ENCODE measurements around the gene NFATC2. TPM values are rescaled to one million over a fixed set of nuclear protein-coding genes. Genes with fewer than 3 reads are reported as not detected.

The NFATC2 gene
- total RNA-seq, 1 donor from 2014 or later = 46.0 TPM

DNA sequence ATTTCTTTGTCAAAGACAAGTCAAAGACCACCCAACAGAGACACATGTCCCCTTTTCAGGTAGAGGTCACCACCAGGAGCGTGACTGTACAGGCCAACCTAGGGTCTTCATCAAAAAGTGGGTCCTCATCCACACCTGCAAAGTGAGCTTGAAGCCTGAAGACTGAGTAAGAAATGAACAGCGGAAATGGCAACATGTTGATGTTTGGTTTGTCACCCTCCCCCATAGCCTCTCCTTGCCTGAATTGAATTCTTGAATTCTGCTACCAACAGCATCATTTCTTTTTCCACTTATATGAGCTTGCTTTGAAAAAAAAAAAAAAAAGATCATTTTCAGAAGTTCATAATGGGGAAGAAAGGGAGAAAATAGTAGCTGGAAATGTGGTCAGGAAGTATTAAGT lies 104.4 kb downstream of the NFATC2 start:
- CTCF ChIA-PET = no interaction called here
- no peaks in the 10 kb centered on the region for H3K9me3 Mint-ChIP-seq

DNA sequence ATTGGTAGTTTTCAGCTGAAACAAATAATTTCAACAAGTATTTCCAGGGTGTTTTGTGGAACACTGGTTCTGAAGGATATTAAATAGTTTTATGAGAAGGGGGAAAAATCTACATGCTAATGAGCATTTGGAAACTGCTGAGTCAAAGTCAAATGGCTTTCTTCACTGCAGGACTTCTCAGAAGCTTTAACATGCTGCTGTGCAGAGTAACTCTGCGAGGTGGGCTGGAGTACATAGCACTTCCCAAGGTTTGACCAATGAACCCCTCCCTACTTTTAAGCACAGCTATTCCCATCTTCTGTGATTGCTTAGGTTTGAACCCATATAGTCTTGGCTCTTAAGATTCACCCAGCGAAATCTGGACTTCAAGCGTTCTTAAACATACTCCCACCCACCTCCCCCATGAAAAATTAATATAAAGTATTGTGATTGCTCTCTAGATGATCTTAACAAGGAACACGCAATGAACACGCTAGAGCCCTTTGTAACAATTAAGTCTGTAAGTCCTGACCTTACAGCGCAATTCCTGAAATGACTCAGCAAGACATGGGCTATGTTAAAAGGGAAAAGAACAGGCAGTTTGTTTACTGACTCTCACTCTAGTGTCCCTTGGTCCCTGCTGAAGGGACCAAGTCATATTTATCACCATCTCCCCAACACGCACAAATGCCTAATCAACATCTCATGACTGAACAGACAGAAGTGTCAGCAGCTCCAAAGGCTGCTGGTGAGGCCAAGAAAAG lies 105.2 kb downstream of the NFATC2 start:
- ChIA-PET CTCF (no interaction called here), POLR2A (no interaction called here)
- DNase-seq = no peak
- intact Hi-C loops (cut with micrococcal nuclease) = no loop called here
- Mint-ChIP-seq H3K4me3 (no peak overlapping the region), H3K4me1 (peaks cover 34% of the 10 kb centered on the region), H3K27ac (no peak overlapping the region), H3K27me3 (no peaks in the 10 kb centered on the region), H3K9me3 (no peaks in the 10 kb centered on the region), H3K36me3 (ENCODE audit: low read depth) (peaks cover 77% of the 10 kb centered on the region)
- no peak for ATAC-seq (ENCODE audit: low read depth)
- TF ChIP-seq, protein P1, sequence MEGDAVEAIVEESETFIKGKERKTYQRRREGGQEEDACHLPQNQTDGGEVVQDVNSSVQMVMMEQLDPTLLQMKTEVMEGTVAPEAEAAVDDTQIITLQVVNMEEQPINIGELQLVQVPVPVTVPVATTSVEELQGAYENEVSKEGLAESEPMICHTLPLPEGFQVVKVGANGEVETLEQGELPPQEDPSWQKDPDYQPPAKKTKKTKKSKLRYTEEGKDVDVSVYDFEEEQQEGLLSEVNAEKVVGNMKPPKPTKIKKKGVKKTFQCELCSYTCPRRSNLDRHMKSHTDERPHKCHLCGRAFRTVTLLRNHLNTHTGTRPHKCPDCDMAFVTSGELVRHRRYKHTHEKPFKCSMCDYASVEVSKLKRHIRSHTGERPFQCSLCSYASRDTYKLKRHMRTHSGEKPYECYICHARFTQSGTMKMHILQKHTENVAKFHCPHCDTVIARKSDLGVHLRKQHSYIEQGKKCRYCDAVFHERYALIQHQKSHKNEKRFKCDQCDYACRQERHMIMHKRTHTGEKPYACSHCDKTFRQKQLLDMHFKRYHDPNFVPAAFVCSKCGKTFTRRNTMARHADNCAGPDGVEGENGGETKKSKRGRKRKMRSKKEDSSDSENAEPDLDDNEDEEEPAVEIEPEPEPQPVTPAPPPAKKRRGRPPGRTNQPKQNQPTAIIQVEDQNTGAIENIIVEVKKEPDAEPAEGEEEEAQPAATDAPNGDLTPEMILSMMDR (IDR thresholded peaks at IDR 0.05) = no peak

More for the DNA sequence above, 104.4 kb downstream of the NFATC2 start:
- TF ChIP-seq, protein P1 (IDR thresholded peaks at IDR 0.05) = no peak
- Mint-ChIP-seq H3K4me3 (no peak overlapping the region), H3K27ac (no peak overlapping the region), H3K36me3 (ENCODE audit: low read depth) (peaks cover 75% of the 10 kb centered on the region), H3K27me3 (no peaks in the 10 kb centered on the region), H3K4me1 (peaks cover 37% of the 10 kb centered on the region)
- DNase-seq (no peak), ATAC-seq (ENCODE audit: low read depth) (no peak)
- intact Hi-C loops (cut with micrococcal nuclease) = no loop called here
- POLR2A ChIA-PET = interaction anchor here (0.6 to 0.7 kb wide), 2 partner anchors 12 to 104 kb away, joined by 3 to 4 read pairs; no protein-coding TSS in a partner anchor

DNA sequence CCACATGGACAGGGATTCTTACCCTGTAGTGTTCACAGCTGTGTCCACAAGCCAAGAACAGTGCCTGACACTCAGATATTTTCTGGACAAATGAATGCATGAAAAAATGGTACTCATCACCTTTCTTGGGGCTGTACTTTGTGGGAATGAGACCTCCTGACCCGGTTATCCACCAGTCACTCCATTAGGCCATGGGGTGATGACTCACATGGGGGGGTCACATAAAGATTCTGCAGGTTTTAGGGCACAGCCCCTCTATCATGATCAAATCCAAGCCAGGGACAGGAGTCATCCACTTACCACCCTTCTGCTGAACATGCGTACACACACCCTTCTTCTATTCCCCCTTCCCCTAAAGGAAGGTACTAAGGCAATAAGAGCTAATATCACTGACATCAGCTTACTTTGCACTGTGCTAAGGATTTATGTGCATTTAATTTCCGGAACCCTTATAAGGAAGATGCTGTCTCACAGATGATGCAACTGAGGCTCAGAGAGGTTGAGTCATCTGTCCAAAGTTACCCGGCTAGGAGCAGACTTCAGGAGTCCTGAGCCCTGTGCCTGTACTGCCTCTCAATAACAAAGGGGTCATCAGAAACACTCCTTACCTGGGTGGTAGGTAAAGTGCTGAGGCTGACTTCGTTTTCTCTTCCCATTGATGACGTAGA lies 107.8 kb downstream of the NFATC2 start:
- DNase-seq = no peak
- Mint-ChIP-seq H3K27me3 (no peaks in the 10 kb centered on the region), H3K27ac (no peak overlapping the region), H3K9me3 (no peaks in the 10 kb centered on the region), H3K4me3 (no peak overlapping the region), H3K4me1 (peaks cover 29% of the 10 kb centered on the region), H3K36me3 (ENCODE audit: low read depth) (peaks cover 82% of the 10 kb centered on the region)
- TF ChIP-seq, protein P1 (IDR thresholded peaks at IDR 0.05) = no peak
- ChIA-PET CTCF (no interaction called here), POLR2A (interaction anchor here (0.6 to 1.1 kb wide), 4 partner anchors 11 to 114 kb away, joined by 3 to 9 read pairs (median 3); no protein-coding TSS in a partner anchor)
- ATAC-seq (ENCODE audit: low read depth) = no peak
- intact Hi-C loops (cut with micrococcal nuclease) = no loop called here

DNA sequence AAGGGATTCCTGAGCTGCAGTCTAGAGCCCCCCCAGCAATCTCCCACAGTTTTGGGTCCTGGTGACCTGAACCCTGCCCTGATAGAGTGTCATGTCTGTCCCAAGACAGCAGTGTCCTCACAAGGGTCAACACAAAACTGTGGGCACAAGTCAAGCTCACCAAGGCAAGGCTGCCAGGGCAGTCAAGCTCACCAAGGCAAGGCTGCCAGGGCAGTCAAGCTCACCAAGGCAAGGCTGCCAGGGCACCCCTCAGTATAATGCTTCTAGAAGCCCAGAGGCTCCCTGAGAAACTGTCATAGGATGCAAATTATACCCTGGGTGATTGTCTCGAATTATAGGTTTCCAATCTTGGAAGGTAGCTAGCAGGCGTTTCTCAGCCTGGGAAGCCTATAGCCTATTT lies 108.5 kb downstream of the NFATC2 start:
- no peaks in the 10 kb centered on the region for H3K9me3 Mint-ChIP-seq
- CTCF ChIA-PET = no interaction called here
- H3K4me1 Mint-ChIP-seq = peaks cover 25% of the 10 kb centered on the region
- H3K36me3 Mint-ChIP-seq (ENCODE audit: low read depth) = peaks cover 83% of the 10 kb centered on the region
- H3K27me3 Mint-ChIP-seq = no peaks in the 10 kb centered on the region
- TF ChIP-seq, protein P1 (IDR thresholded peaks at IDR 0.05) = no peak
- DNase-seq (no peak), ATAC-seq (ENCODE audit: low read depth) (no peak)
- POLR2A ChIA-PET = interaction anchor here (0.5 to 1.1 kb wide), 5 partner anchors 11 to 162 kb away, joined by 3 to 9 read pairs (median 3); no protein-coding TSS in a partner anchor
- intact Hi-C loops (cut with micrococcal nuclease) = no loop called here
- no peak overlapping the region for H3K4me3 Mint-ChIP-seq
- H3K27ac Mint-ChIP-seq = no peak overlapping the region

DNA sequence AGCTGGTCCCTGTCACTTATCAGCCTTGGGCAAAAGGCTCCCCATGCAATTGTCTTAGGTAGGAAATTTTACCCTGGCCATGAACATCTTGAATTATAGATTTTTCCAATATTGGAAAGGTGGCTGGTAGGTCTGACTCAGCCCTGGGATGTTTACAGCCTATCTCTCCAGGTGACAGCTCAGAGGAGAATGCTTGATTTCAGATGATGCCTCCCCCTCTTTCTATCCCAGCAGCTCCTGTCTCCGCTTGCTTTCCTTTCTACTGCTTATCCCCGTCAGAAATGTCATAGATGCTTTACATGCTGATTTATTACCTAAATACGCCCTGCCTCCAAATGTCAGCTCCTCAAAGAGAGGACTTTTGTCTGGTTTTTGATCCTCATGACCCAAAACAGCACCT lies 109.6 kb downstream of the NFATC2 start:
- ATAC-seq (ENCODE audit: low read depth) (no peak), DNase-seq (no peak)
- H3K27ac Mint-ChIP-seq = no peak overlapping the region
- H3K27me3 Mint-ChIP-seq = no peaks in the 10 kb centered on the region
- intact Hi-C loops (cut with micrococcal nuclease) = no loop called here
- TF ChIP-seq, protein P1 (IDR thresholded peaks at IDR 0.05) = no peak
- H3K4me1 Mint-ChIP-seq = peaks cover 19% of the 10 kb centered on the region
- peaks cover 83% of the 10 kb centered on the region for H3K36me3 Mint-ChIP-seq (ENCODE audit: low read depth)
- CTCF ChIA-PET = no interaction called here
- no peak overlapping the region for H3K4me3 Mint-ChIP-seq
- POLR2A ChIA-PET = no interaction called here
- no peaks in the 10 kb centered on the region for H3K9me3 Mint-ChIP-seq
